OCI-LY7 (cell line): ENCODE results near the gene MARS1. TPM values are rescaled to one million over a fixed set of nuclear protein-coding genes. Genes with fewer than 3 reads are reported as not detected.

Experiments
- BruUV-seq: library from RNA; stranded (reverse); fragments of 400-500 nt; replicated peaks from 2 replicates; lab custom pipeline; 2021; lab: Mats Ljungman, UMichigan
- CTCF ChIA-PET: fragments of 300-600 bp; sonication (Branson Sonifier 250); formaldehyde crosslinking; loops from one replicate; lab custom pipeline; 2022; ENCODE audit warnings: antibody characterized with exemption; ENCODE audit not compliant: unreplicated experiment; lab: Charles Lee
- POLR2A ChIA-PET: fragments of 300-600 bp; sonication (Branson Sonifier 250); formaldehyde crosslinking; loops from one replicate; lab custom pipeline; 2022; ENCODE audit warnings: antibody characterized with exemption; lab: Charles Lee
- DNase-seq: peaks from one replicate; pipeline ENCODE4 v3.0.0-alpha.2; 2015; ENCODE audit warnings: low spot score
- H2AFZ ChIP-seq: fragments of 200-600 bp; sonication (generic), shearing (Covaris generic); 2 replicates; pipeline ENCODE4 v1.6.1; 2014; ENCODE audit warnings: mild to moderate bottlenecking, antibody characterized with exemption, low read length, moderate library complexity
- H3K27ac ChIP-seq: fragments of 200-600 bp; sonication (generic); 2 replicates; pipeline ENCODE4 v1.5.1; 2014; ENCODE audit warnings: mixed run types, low read depth, mild to moderate bottlenecking, moderate library complexity, low read length, inconsistent platforms; ENCODE audit not compliant: poor library complexity, severe bottlenecking
- H3K36me3 ChIP-seq: fragments of 200-600 bp; sonication (generic); 2 replicates; pipeline ENCODE4 v1.6.1; 2014; ENCODE audit warnings: mild to moderate bottlenecking, antibody characterized with exemption, low read length, moderate library complexity, mixed read lengths; ENCODE audit not compliant: insufficient read depth
- H3K4me1 ChIP-seq: fragments of 200-600 bp; sonication (generic); 2 replicates; pipeline ENCODE4 v1.5.1; 2014; ENCODE audit warnings: mild to moderate bottlenecking, low read length; ENCODE audit not compliant: insufficient read depth, poor library complexity, severe bottlenecking
- H3K4me2 ChIP-seq: fragments of 200-600 bp; sonication (generic); 2 replicates; pipeline ENCODE4 v1.6.1; 2014; ENCODE audit warnings: mild to moderate bottlenecking, low read length
- H3K4me3 ChIP-seq: fragments of 200-600 bp; sonication (generic); 2 replicates; pipeline ENCODE4 v1.5.1; 2014; ENCODE audit warnings: mild to moderate bottlenecking, low read depth, low read length; ENCODE audit not compliant: poor library complexity, severe bottlenecking
- H3K79me2 ChIP-seq: fragments of 200-600 bp; sonication (generic); 2 replicates; pipeline ENCODE4 v1.6.1; 2016; ENCODE audit warnings: low read depth, mild to moderate bottlenecking, low read length, moderate library complexity, mixed read lengths; ENCODE audit not compliant: insufficient read depth
- H3K9me2 ChIP-seq: fragments of 200-600 bp; sonication (generic); 2 replicates; pipeline ENCODE4 v1.6.1; 2016; ENCODE audit warnings: mild to moderate bottlenecking, low read length, mixed read lengths; ENCODE audit not compliant: insufficient read depth
- H3K9me3 ChIP-seq: fragments of 200-600 bp; sonication (generic); 2 replicates; pipeline ENCODE4 v1.6.1; 2014; ENCODE audit warnings: mild to moderate bottlenecking, mixed run types, low read length, mixed read lengths
- H4K20me1 ChIP-seq: fragments of 200-600 bp; sonication (generic); 2 replicates; pipeline ENCODE4 v1.6.1; 2014; ENCODE audit warnings: mild to moderate bottlenecking, antibody characterized with exemption, low read length, moderate library complexity, mixed read lengths; ENCODE audit not compliant: insufficient read depth
- CTCF ChIP-seq: fragments of 200-600 bp; sonication (generic); conservative IDR thresholded peaks from 2 replicates; pipeline ENCODE4 v1.5.1; 2014; ENCODE audit warnings: mild to moderate bottlenecking, antibody characterized with exemption, low read length, moderate library complexity, mixed read lengths
- EZH2phosphoT487 ChIP-seq: fragments of 200-600 bp; sonication (generic); IDR thresholded peaks from 2 replicates; pipeline ENCODE4 v1.6.1; 2018; ENCODE audit warnings: low read depth, borderline replicate concordance, mild to moderate bottlenecking, mixed run types, antibody characterized with exemption, low read length, moderate library complexity, mixed read lengths
- intact Hi-C: fragments of 100-400 bp; cut with micrococcal nuclease; formaldehyde crosslinking; loops from one replicate; pipeline ENCODE4 v1.10.0; 2022; ENCODE audit not compliant: unreplicated experiment
- microRNA-seq: library from miRNA; unstranded; fragments of <30 nt; microRNA quantifications from one replicate; pipeline ENCODE4 v1.2.0, GENCODE V29; 2022; ENCODE audit warnings: borderline replicate concordance
- small RNA-seq: library from RNA; depleted of rRNA; stranded (forward); fragments of <200 nt; gene quantifications from one replicate; pipeline ENCODE3, GENCODE V24; 2014
- total RNA-seq, 2 experiments: library from RNA; depleted of rRNA in 1 of 2; stranded (reverse); fragments of >200 nt in 1 of 2; shearing (Covaris generic) in 1 of 2; gene quantifications; 2 replicates each; pipeline ENCODE4 v1.2.3, GENCODE V29; 2014 to 2022

Gene MARS1
- total RNA-seq, 2 experiments from 2014 or later: 272 to 465 TPM

- intact Hi-C loops: no loop called here
- no peaks in the 10 kb centered on the region for H3K79me2 ChIP-seq
Measured at GRCh38 chr12:57564178-57564740, 76.4 kb downstream of the MARS1 start.

More at GRCh38 chr12:57564178-57564740, 76.4 kb downstream of the MARS1 start:
- Histone ChIP-seq H3K9me3 (no peaks in the 10 kb centered on the region), H3K4me2 (no peak overlapping the region), H2AFZ (no peak overlapping the region), H3K36me3 (no peaks in the 10 kb centered on the region), H3K9me2 (no peaks in the 10 kb centered on the region), H3K4me1 (no peaks in the 10 kb centered on the region), H3K27ac (no peak overlapping the region), H3K4me3 (no peak overlapping the region), H4K20me1 (no peaks in the 10 kb centered on the region)
- POLR2A ChIA-PET: no interaction called here
- BruUV-seq: no TSS peak
- TF ChIP-seq EZH2phosphoT487 (no peak), CTCF (no peak)
- DNase-seq: no peak
- CTCF ChIA-PET: no interaction called here

Small RNA genes lying within 50 kb of the gene (microRNA-seq; reads per million reads assigned to microRNA genes)
- gene MIR616 (14.4 reads per million, percentile 21 among the genes with 10 or more reads in this experiment), gene MIR6758 (not detected)

Small RNA genes lying within 50 kb of the gene (small RNA-seq; reads per million reads assigned to genes)
- not detected for gene MIR616

Other genes with a start within 250 kb of the MARS1 start
- gene STAC3, start 236.9 kb upstream of the MARS1 start, total RNA-seq (2014; rRNA removed; shearing (Covaris generic)): 1.4 and 2.5 TPM in 2 replicates
- gene STAC3, start 236.9 kb upstream of the MARS1 start, total RNA-seq (2022): 6.8 and 7.7 TPM in 2 replicates
- gene R3HDM2, start 57.0 kb upstream of the MARS1 start, total RNA-seq (2014; rRNA removed; shearing (Covaris generic)): 15.0 and 25.8 TPM in 2 replicates
- 47.2 and 65.7 TPM in 2 replicates for gene R3HDM2, start 57.0 kb upstream of the MARS1 start, total RNA-seq (2022)
- gene INHBC, start 53.3 kb upstream of the MARS1 start, total RNA-seq (2014; rRNA removed; shearing (Covaris generic)): not detected in 2 replicates
- 0.36 and 0.72 TPM in 2 replicates for gene INHBC, start 53.3 kb upstream of the MARS1 start, total RNA-seq (2022)
- gene INHBE, start 32.8 kb upstream of the MARS1 start, total RNA-seq (2014; rRNA removed; shearing (Covaris generic)): 3.2 and 3.9 TPM in 2 replicates
- gene INHBE, start 32.8 kb upstream of the MARS1 start, total RNA-seq (2022): 3.4 and 4.0 TPM in 2 replicates
- 3.9 and 4.6 TPM in 2 replicates for gene GLI1, start 28.3 kb upstream of the MARS1 start, total RNA-seq (2014; rRNA removed; shearing (Covaris generic))
- 6.0 and 6.5 TPM in 2 replicates for gene GLI1, start 28.3 kb upstream of the MARS1 start, total RNA-seq (2022)
- 66.2 and 70.1 TPM in 2 replicates for gene ARHGAP9, start 8.2 kb upstream of the MARS1 start, total RNA-seq (2014; rRNA removed; shearing (Covaris generic))
- 105 and 111 TPM in 2 replicates for gene ARHGAP9, start 8.2 kb upstream of the MARS1 start, total RNA-seq (2022)
- 42.7 and 43.7 TPM in 2 replicates for gene DDIT3, start 32.4 kb downstream of the MARS1 start, total RNA-seq (2014; rRNA removed; shearing (Covaris generic))
- gene DDIT3, start 32.4 kb downstream of the MARS1 start, total RNA-seq (2022): 32.3 and 34.5 TPM in 2 replicates
- gene MBD6, start 34.8 kb downstream of the MARS1 start, total RNA-seq (2014; rRNA removed; shearing (Covaris generic)): 21.8 and 23.9 TPM in 2 replicates
- gene MBD6, start 34.8 kb downstream of the MARS1 start, total RNA-seq (2022): 110 and 112 TPM in 2 replicates
- gene DCTN2, start 59.1 kb downstream of the MARS1 start, total RNA-seq (2014; rRNA removed; shearing (Covaris generic)): 61.8 and 68.4 TPM in 2 replicates
- gene DCTN2, start 59.1 kb downstream of the MARS1 start, total RNA-seq (2022): 97.2 and 98.9 TPM in 2 replicates
- gene KIF5A, start 62.0 kb downstream of the MARS1 start, total RNA-seq (2014; rRNA removed; shearing (Covaris generic)): 0.09 and 0.10 TPM in 2 replicates
- 1.2 and 1.6 TPM in 2 replicates for gene KIF5A, start 62.0 kb downstream of the MARS1 start, total RNA-seq (2022)
- 9.0 and 14.5 TPM in 2 replicates for gene PIP4K2C, start 103.1 kb downstream of the MARS1 start, total RNA-seq (2014; rRNA removed; shearing (Covaris generic))
- gene PIP4K2C, start 103.1 kb downstream of the MARS1 start, total RNA-seq (2022): 14.8 and 15.9 TPM in 2 replicates
- not detected in 2 replicates for gene DTX3, start 116.8 kb downstream of the MARS1 start, total RNA-seq (2014; rRNA removed; shearing (Covaris generic))
- gene DTX3, start 116.8 kb downstream of the MARS1 start, total RNA-seq (2022): 0.11 TPM in 1 of 2 replicates, not detected in the other
- gene ARHGEF25, start 123.4 kb downstream of the MARS1 start, total RNA-seq (2014; rRNA removed; shearing (Covaris generic)): not detected in 2 replicates
- gene ARHGEF25, start 123.4 kb downstream of the MARS1 start, total RNA-seq (2022): not detected in 2 replicates
- 1.1 and 1.2 TPM in 2 replicates for gene B4GALNT1, start 145.1 kb downstream of the MARS1 start, total RNA-seq (2014; rRNA removed; shearing (Covaris generic))
- 3.1 and 3.8 TPM in 2 replicates for gene B4GALNT1, start 145.1 kb downstream of the MARS1 start, total RNA-seq (2022)
- gene OS9, start 206.1 kb downstream of the MARS1 start, total RNA-seq (2014; rRNA removed; shearing (Covaris generic)): 82.6 and 104 TPM in 2 replicates
- 109 and 112 TPM in 2 replicates for gene OS9, start 206.1 kb downstream of the MARS1 start, total RNA-seq (2022)